Transverse colon (tissue), 4 donors: ENCODE measurements around the gene DYRK3.

Experiments
- CTCF ChIP-seq, 5 experiments: fragments of 200-600 bp in 3 of 5; fragments of 450-650 bp in 2 of 5; sonication (generic) in 3 of 5; IDR thresholded peaks; 1 replicate in 2 of 5; 2 replicates in 3 of 5; pipeline ENCODE4 v1.5.1; 2016 to 2017; ENCODE audit warnings: antibody characterized with exemption in 5 of 5, inconsistent platforms in 3 of 5, mild to moderate bottlenecking in 2 of 5, moderate library complexity in 1 of 5
- EP300 ChIP-seq: sonication (generic); formaldehyde crosslinking; IDR thresholded peaks from one replicate; pipeline ENCODE4 v1.6.1; 2017; ENCODE audit warnings: antibody characterized with exemption, low read depth
- POLR2A ChIP-seq: fragments of 450-650 bp; IDR thresholded peaks from one replicate; pipeline ENCODE4 v1.6.1; 2016; ENCODE audit warnings: antibody characterized with exemption, mild to moderate bottlenecking, moderate library complexity
- POLR2AphosphoS5 ChIP-seq, 3 donors: sonication (generic); formaldehyde crosslinking; IDR thresholded peaks; one replicate each; pipeline ENCODE4 v1.6.1; 2016; ENCODE audit warnings: antibody characterized with exemption in 3 of 3

- TF ChIP-seq POLR2AphosphoS5 (IDR thresholded peaks at IDR 0.05) (no peak), CTCF (IDR thresholded peaks at IDR 0.05) (no peak), EP300 (no peak), POLR2A (no peak)
Measured at GRCh38 chr1:206687915-206688442, 52.6 kb downstream of the DYRK3 start.
